GM19328 (cell line): ENCODE measurements around the gene DOCK11.
"Not testable (repeated sequence)": the region's sequence is repeated elsewhere in the genome, so short reads cannot be mapped to it uniquely, and the experiment has no call there.

Experiments used
- ATAC-seq: cut with Tn5 transposase; IDR thresholded peaks from one replicate; pipeline ENCODE4 v1.9.1; 2021; ENCODE audit warnings: mild to moderate bottlenecking, moderate library complexity; ENCODE audit not compliant: unreplicated experiment

Gene DOCK11

DNA sequence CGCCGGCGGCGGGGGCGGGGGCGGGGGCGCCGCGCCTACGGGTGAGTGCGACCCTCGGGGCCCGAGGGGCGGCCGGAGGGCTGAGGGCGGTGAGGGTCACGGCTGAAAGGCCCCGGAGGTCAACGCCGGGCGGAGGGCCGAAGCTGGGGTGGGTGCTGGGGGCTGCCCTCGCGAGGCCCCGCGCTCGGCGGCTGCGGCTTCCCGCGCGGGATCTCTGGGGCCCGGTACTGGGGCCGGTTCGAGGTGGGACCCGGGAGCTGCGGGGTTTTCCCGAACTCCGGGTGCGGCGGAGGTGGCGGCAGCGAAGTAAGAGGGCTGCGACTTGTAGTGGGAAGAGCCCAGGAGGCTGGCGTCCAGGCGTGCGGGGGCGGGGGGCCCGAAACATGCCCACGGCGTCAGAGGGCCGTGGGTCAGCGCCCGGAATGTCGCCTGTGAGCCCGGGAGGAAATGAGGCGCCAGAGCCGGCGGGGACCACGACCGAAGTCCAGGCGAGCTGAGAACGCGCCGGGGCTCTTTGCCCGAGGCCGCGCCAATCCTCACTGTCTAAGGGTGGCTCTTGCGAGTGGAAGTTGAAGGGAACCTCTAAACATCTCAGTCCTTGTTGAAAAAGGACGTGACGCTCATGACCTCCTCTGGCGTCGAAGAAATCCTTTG lies 232.2 kb downstream of the DOCK11 start:
- ATAC-seq: no peak

DNA sequence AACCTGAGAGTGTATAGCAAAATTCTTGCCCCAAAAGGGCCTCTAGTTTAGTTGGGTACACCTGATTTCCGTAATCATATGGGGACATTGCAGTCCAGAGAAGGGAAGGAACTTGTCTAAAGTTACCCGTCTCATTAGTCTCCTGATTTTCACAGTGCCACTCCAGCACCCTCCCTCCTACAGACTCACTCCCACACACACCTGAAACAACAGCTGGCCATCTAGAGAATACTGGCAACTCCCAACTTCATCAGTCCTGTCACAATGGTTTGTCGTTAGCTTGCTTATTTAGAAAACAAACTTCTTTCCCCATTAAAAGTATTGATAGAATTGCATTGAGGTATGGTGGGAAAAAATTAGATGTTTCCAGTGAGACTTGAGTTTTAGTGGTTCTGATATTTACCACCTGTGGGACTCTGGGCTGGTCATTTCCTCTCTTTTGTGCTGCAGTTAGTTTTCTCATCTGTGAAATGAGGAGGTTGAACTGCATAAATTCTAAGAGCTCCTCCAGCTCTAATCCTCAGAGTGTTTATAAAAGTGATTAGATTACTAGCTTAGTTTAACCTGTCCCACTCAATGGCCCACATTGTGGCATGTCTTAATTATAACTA lies 233.5 kb downstream of the DOCK11 start:
- ATAC-seq: no peak

DNA sequence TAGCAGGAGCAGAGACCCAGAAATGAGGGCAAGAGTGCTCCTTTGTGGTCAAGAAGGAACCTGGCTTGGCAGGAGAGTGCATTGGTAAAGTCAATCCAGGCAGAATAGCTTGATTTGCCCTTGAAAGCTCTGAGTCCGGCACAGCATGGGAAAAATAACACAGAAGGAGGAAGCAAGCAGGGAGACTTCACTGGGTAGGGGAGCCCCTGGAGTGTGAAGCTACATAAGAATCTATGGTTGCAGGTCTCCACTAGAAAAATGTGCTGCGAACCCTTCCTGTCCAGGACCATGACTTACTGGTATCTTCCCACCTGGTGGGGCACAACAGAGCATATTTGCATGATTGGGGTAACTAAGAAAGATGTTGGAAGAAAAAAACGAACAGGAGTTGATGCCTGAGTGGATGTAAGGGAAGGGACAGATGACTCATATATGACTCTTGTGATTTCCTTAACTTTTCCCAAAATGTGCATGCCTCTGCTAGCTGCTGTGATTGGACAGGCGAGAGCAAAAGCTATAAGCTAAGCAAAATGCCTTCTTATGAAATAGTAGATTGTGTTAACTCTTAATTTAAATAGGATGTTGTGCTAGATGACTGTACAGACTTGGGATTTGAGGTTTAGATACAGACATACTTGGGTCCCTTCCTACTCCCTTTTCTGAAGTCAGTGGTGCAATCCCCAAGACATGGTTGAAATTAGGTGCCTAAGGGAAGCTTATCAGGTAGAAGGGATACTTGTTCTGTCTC lies 235.1 kb downstream of the DOCK11 start:
- ATAC-seq: no peak

DNA sequence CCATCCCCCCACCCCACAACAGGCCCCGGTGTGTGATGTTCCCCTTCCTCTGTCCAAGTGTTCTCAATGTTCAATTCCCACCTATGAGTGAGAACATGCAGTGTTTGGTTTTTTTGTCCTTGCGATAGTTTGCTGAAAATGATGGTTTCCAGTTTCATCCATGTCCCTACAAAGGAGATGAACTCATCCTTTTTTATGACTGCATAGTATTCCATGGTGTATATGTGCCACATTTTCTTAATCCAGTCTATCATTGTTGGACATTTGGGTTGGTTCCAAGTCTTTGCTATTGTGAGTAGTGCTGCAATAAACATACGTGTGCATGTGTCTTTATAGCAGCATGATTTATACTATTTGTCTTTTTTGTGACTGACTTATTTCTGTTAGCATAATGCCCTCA lies 236.9 kb downstream of the DOCK11 start:
- not testable (repeated sequence) for ATAC-seq

DNA sequence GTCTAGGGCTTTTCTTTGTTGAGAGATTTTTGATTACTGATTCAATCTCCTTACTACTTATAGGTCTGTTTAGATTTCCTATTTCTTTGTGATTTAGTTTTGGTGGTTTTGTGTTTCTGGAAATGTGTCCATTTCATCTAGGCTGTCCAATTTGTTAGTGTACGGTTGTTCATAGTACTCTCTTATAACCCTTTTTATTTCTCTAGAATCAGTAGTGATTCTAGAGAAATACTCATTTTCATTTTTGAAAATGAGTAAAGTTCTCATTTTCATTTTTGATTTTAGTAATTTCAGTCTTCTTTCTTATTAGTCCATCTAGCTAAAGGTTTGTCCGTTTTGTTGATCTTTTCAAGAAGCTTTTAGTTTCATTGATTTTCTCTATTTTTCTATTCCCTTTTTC lies 239.3 kb downstream of the DOCK11 start:
- ATAC-seq: no peak
